ENCODE results near the gene ANTXR2.

- TF ChIP-seq, protein P1, sequence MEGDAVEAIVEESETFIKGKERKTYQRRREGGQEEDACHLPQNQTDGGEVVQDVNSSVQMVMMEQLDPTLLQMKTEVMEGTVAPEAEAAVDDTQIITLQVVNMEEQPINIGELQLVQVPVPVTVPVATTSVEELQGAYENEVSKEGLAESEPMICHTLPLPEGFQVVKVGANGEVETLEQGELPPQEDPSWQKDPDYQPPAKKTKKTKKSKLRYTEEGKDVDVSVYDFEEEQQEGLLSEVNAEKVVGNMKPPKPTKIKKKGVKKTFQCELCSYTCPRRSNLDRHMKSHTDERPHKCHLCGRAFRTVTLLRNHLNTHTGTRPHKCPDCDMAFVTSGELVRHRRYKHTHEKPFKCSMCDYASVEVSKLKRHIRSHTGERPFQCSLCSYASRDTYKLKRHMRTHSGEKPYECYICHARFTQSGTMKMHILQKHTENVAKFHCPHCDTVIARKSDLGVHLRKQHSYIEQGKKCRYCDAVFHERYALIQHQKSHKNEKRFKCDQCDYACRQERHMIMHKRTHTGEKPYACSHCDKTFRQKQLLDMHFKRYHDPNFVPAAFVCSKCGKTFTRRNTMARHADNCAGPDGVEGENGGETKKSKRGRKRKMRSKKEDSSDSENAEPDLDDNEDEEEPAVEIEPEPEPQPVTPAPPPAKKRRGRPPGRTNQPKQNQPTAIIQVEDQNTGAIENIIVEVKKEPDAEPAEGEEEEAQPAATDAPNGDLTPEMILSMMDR (IDR thresholded peaks at IDR 0.05), result no peak
- TF ChIP-seq POLR2A (IDR thresholded peaks at IDR 0.05), result no peak
Measured at GRCh38 chr4:79900182-79900581, 172.8 kb downstream of the ANTXR2 start.

Data from right lobe of liver (tissue), 4 donors.